ENCODE measurements around the gene MOG.

- TF ChIP-seq CTCF (IDR thresholded peaks at IDR 0.05; ENCODE audit: insufficient read depth, low read length) (no peak), POLR2AphosphoS5 (IDR thresholded peaks at IDR 0.05; ENCODE audit: low read depth) (no peak), REST (IDR thresholded peaks at IDR 0.05; ENCODE audit: insufficient replicate concordance, low read depth) (no peak)
These were observed 51.7 kb downstream of the MOG start for GRCh38 chr6:29708432-29709179.

Measured in HL-60 (cell line).